K562 (cell line): ENCODE measurements around the gene SCNN1A. TPM values are rescaled to one million over a fixed set of nuclear protein-coding genes. Genes with fewer than 3 reads are reported as not detected.

ENCODE experiments used
- ATAC-seq: fragments of 200-7000 bp; cut with Tn5 transposase; 3 replicates; pipeline ENCODE4 v1.9.1; 2020; ENCODE audit warnings: moderate library complexity
- BruUV-seq: library from RNA; stranded (reverse); fragments of 400-500 nt; replicated peaks from 2 replicates; lab custom pipeline; 2021; lab: Mats Ljungman, UMichigan
- CTCF ChIA-PET: fragments of 300-600 bp; formaldehyde crosslinking; extraction: SDS; loops from one replicate; lab custom pipeline; 2021; ENCODE audit warnings: low intra/inter-chr PET ratio; lab: Yijun Ruan, JAX
- POLR2A ChIA-PET: fragments of 300-600, 350-650 bp; sonication (Branson Sonifier 250); formaldehyde crosslinking; extraction: SDS; loops from one replicate; lab custom pipeline; 2021; ENCODE audit warnings: antibody characterized with exemption, inconsistent platforms; lab: Yijun Ruan, JAX
- DNase-seq, 4 experiments: peaks; one replicate each; pipeline versions ENCODE4 v3.0.0 to v3.0.0-alpha.2; 2011 to 2018; ENCODE audit warnings: low spot score in 3 of 4, mixed read lengths in 3 of 4; ENCODE audit errors: extremely low read depth in 1 of 4
- FAIRE-seq: peaks from 2 replicates; lab custom pipeline; 2011; peaks lifted over from hg19 to GRCh38; lab: Jason Lieb, UNC
- H2AFZ ChIP-seq: 2 replicates; pipeline ENCODE4 v1.6.0; 2011; ENCODE audit warnings: low read depth, low read length, control low read depth, inconsistent platforms
- H3K27ac ChIP-seq: fragments of 200-600 bp; 3 replicates; pipeline ENCODE4 v1.8.0; 2011; ENCODE audit warnings: low read depth, mild to moderate bottlenecking, control low read depth, inconsistent platforms, low read length, moderate library complexity, mixed read lengths; ENCODE audit errors: extremely low read depth
- H3K27me3 ChIP-seq, 2 experiments: fragments of 300-600 bp in 1 of 2; 2 replicates in 1 of 2; 3 replicates in 1 of 2; pipeline versions ENCODE4 v1.6.0 to v1.8.0; 2011; ENCODE audit warnings: inconsistent platforms in 2 of 2, low read length in 2 of 2, mild to moderate bottlenecking in 1 of 2, mixed read lengths in 1 of 2, moderate library complexity in 1 of 2; ENCODE audit not compliant: control insufficient read depth in 2 of 2, insufficient read depth in 2 of 2
- H3K36me3 ChIP-seq: fragments of 300-600 bp; 3 replicates; pipeline ENCODE4 v1.8.0; 2011; ENCODE audit warnings: mild to moderate bottlenecking, low read length, inconsistent platforms; ENCODE audit not compliant: control insufficient read depth, insufficient read depth
- H3K4me1 ChIP-seq, 2 experiments: fragments of 200-600 bp in 1 of 2; replicated peaks in 1 of 2; 2 replicates in 1 of 2; 3 replicates in 1 of 2; pipeline versions ENCODE4 v1.5.1 to v1.8.0; 2011; ENCODE audit warnings: inconsistent platforms in 2 of 2, low read length in 2 of 2, mild to moderate bottlenecking in 1 of 2, mixed read lengths in 1 of 2, moderate library complexity in 1 of 2; ENCODE audit not compliant: control insufficient read depth in 2 of 2, insufficient read depth in 2 of 2
- H3K4me2 ChIP-seq: 2 replicates; pipeline ENCODE4 v1.6.1; 2011; ENCODE audit warnings: low read length, control low read depth, inconsistent platforms, mixed read lengths; ENCODE audit not compliant: insufficient read depth
- H3K4me3 ChIP-seq: fragments of 200-600 bp; sonication (generic), shearing (Covaris generic); 2 replicates; pipeline ENCODE4 v1.5.1; 2016; ENCODE audit warnings: control low read depth, inconsistent platforms
- H3K79me2 ChIP-seq: fragments of 200-600 bp; 3 replicates; pipeline ENCODE4 v1.8.0; 2011; ENCODE audit warnings: low read length, inconsistent platforms; ENCODE audit not compliant: control insufficient read depth, insufficient read depth
- H3K9ac ChIP-seq, 2 experiments: 2 replicates each; pipeline versions ENCODE4 v1.6.0 to v1.6.1; 2011; ENCODE audit warnings: low read depth in 2 of 2, low read length in 2 of 2, control low read depth in 1 of 2, inconsistent platforms in 1 of 2, mild to moderate bottlenecking in 1 of 2, mixed read lengths in 1 of 2; ENCODE audit not compliant: insufficient read depth in 1 of 2
- H3K9me1 ChIP-seq: one replicate; pipeline ENCODE4 v1.6.0; 2011; ENCODE audit warnings: inconsistent platforms, mild to moderate bottlenecking, low read length, moderate library complexity; ENCODE audit not compliant: control insufficient read depth, insufficient read depth
- H3K9me3 ChIP-seq: replicated peaks from 2 replicates; pipeline ENCODE4 v1.5.1; 2011; ENCODE audit warnings: low read depth, low read length, inconsistent platforms; ENCODE audit not compliant: control insufficient read depth, insufficient read depth
- H4K20me1 ChIP-seq: replicated peaks from 2 replicates; pipeline ENCODE4 v1.6.1; 2011; ENCODE audit warnings: low read length, inconsistent platforms, mixed read lengths; ENCODE audit not compliant: control insufficient read depth, insufficient read depth
- RBM25 ChIP-seq: fragments of 200-400 bp; formaldehyde crosslinking; IDR thresholded peaks from 2 replicates; pipeline ENCODE4 v1.6.1; 2018; ENCODE audit warnings: low read length, low read depth, moderate library complexity; ENCODE audit not compliant: severe bottlenecking
- RERE ChIP-seq: sonication (generic); formaldehyde crosslinking; IDR thresholded peaks from 2 replicates; pipeline ENCODE4 v1.8.0; 2023; ENCODE audit warnings: missing genetic modification reagents, mild to moderate bottlenecking, borderline replicate concordance
- WGBS: fragments of 100-300 bp; shearing (Covaris generic); methylation state at CpG from one replicate; pipeline ENCODE4 v1.1.6; 2016; ENCODE audit warnings: low coverage, mixed read lengths; ENCODE audit not compliant: insufficient coverage; ENCODE audit errors: missing lambda C conversion rate; 5-methylcytosine and 5-hydroxymethylcytosine counted together
- in situ Hi-C: fragments of 300-500 bp; cut with MboI; formaldehyde crosslinking; loops from 4 replicates; pipeline ENCODE4 v1.15.0; 2018; ENCODE audit warnings: inconsistent platforms, mixed read lengths
- intact Hi-C: fragments of 100-400 bp; cut with micrococcal nuclease; formaldehyde crosslinking; loops from 2 replicates; pipeline ENCODE4 v1.14.2; 2022
- polyA plus RNA-seq, 8 experiments: library from polyadenylated mRNA; depleted of rRNA in 4 of 8; stranded (reverse) in 5 of 8; unstranded in 3 of 8; fragments of >200 nt; fragmentation: Nextera tagmentation in 2 of 8; fragmentation: Illumina TruSeq in 1 of 8; extraction: Ambion mirVana in 2 of 8; extraction: Trizol in 1 of 8; gene quantifications; 2 replicates each; pipeline versions ENCODE4 v1.2.1 to v1.2.3, GENCODE V29; 2011 to 2014; ENCODE audit warnings: inconsistent platforms in 1 of 8, missing spikeins in 1 of 8
- total RNA-seq, 7 experiments: library from RNA; depleted of rRNA in 6 of 7; stranded (reverse); fragments of >200 nt in 6 of 7; fragmentation: Illumina TruSeq in 2 of 7; extraction: Trizol in 2 of 7; gene quantifications; 2 replicates each; pipeline versions ENCODE4 v1.2.1 to v1.2.3, GENCODE V29; 2011 to 2021; ENCODE audit warnings: low replicate concordance in 1 of 7

Gene SCNN1A
- total and polyA plus RNA-seq, 9 of the 15 experiments (the other 6 are each of a cell fraction or from before 2014, with no cell fraction given): 0.15 to 0.49 (median 0.32) TPM; not detected in 5

- POLR2A ChIA-PET: interaction anchor here (0.5 kb wide), 1 partner anchor 34 kb away, joined by 3 read pairs; no protein-coding TSS in a partner anchor
- DNase-seq (no peak), ATAC-seq (no peak), FAIRE-seq (no peak)
- Histone ChIP-seq H4K20me1 (no peaks in the 10 kb centered on the region), H3K79me2 (no peaks in the 10 kb centered on the region), H3K36me3 (no peaks in the 10 kb centered on the region), H3K27me3 (no peaks in the 10 kb centered on the region), H3K4me2 (no peak overlapping the region), H2AFZ (no peak overlapping the region), H3K4me1 (no peaks in the 10 kb centered on the region; a peak in 2 of 5 replicates), H3K27ac (no peak overlapping the region), H3K9ac (no peak overlapping the region), H3K4me3 (no peak overlapping the region), H3K9me3 (no peaks in the 10 kb centered on the region), H3K9me1 (no peaks in the 10 kb centered on the region)
- CTCF ChIA-PET: no interaction called here
- intact Hi-C loops (no loop called here), in situ Hi-C loops (no loop called here)
- whole genome bisulfite sequencing: 77% methylated on average over 7 of the region's 7 CpGs
- no TSS peak for BruUV-seq
- TF ChIP-seq RERE (CRISPR knock-in tag): no peak
- TF ChIP-seq RBM25: peak; percentile 18
These were observed 24.7 kb upstream of the SCNN1A start for GRCh38 chr12:6399884-6400644.
